OCI-LY1 (cell line): ENCODE results near the gene PHF2.

ENCODE experiments used
- H2AFZ ChIP-seq: fragments of 200-600 bp; sonication (generic), shearing (Covaris generic); 2 replicates; pipeline ENCODE4 v1.6.0; 2014; ENCODE audit warnings: antibody characterized with exemption, mild to moderate bottlenecking, low read length
- H3F3A ChIP-seq: fragments of 200-600 bp; sonication (generic), shearing (Covaris generic); 2 replicates; pipeline ENCODE4 v1.6.0; 2014; ENCODE audit warnings: mild to moderate bottlenecking, antibody characterized with exemption, low read length, moderate library complexity; ENCODE audit not compliant: insufficient read depth
- H3K27ac ChIP-seq: fragments of 200-600 bp; sonication (generic); 2 replicates; pipeline ENCODE4 v1.5.1; 2014; ENCODE audit warnings: low read length, mixed run types, mild to moderate bottlenecking, low read depth; ENCODE audit not compliant: poor library complexity, severe bottlenecking
- H3K27me3 ChIP-seq: fragments of 200-600 bp; sonication (generic); 2 replicates; pipeline ENCODE4 v1.6.0; 2014; ENCODE audit warnings: antibody characterized with exemption, mild to moderate bottlenecking, low read length, moderate library complexity; ENCODE audit not compliant: insufficient read depth
- H3K36me3 ChIP-seq: fragments of 200-600 bp; sonication (generic); 2 replicates; pipeline ENCODE4 v1.6.1; 2014; ENCODE audit warnings: mild to moderate bottlenecking, antibody characterized with exemption, low read length, moderate library complexity, mixed read lengths; ENCODE audit not compliant: insufficient read depth
- H3K4me1 ChIP-seq: fragments of 200-600 bp; sonication (generic); 2 replicates; pipeline ENCODE4 v1.5.1; 2014; ENCODE audit warnings: mild to moderate bottlenecking, low read length, moderate library complexity; ENCODE audit not compliant: insufficient read depth, severe bottlenecking
- H3K4me2 ChIP-seq: fragments of 200-600 bp; sonication (generic), shearing (Covaris generic); 2 replicates; pipeline ENCODE4 v1.6.1; 2014; ENCODE audit warnings: low read length
- H3K4me3 ChIP-seq: fragments of 200-600 bp; sonication (generic); 2 replicates; pipeline ENCODE4 v1.5.1; 2014; ENCODE audit warnings: low read length, low read depth, mild to moderate bottlenecking, mixed read lengths; ENCODE audit not compliant: poor library complexity, severe bottlenecking
- H3K79me2 ChIP-seq: fragments of 200-600 bp; shearing (Covaris generic); 2 replicates; pipeline ENCODE4 v1.6.1; 2016; ENCODE audit warnings: mixed run types, low read length, mixed read lengths; ENCODE audit not compliant: insufficient read depth
- H3K9ac ChIP-seq: fragments of 200-600 bp; sonication (generic), shearing (Covaris generic); 2 replicates; pipeline ENCODE4 v1.6.1; 2014; ENCODE audit warnings: mild to moderate bottlenecking, low read length, mixed read lengths
- H3K9me2 ChIP-seq: fragments of 200-600 bp; sonication (generic), shearing (Covaris generic); 2 replicates; pipeline ENCODE4 v1.6.1; 2014; ENCODE audit warnings: low read depth, mild to moderate bottlenecking, low read length, mixed read lengths
- H3K9me3 ChIP-seq: fragments of 200-600 bp; shearing (Covaris generic); 2 replicates; pipeline ENCODE4 v1.6.1; 2014; ENCODE audit warnings: low read length, mixed read lengths
- H4K20me1 ChIP-seq: fragments of 200-600 bp; sonication (generic), shearing (Covaris generic); 2 replicates; pipeline ENCODE4 v1.6.0; 2016; ENCODE audit warnings: mild to moderate bottlenecking, low read length; ENCODE audit not compliant: insufficient read depth
- CTCF ChIP-seq: fragments of 200-600 bp; sonication (generic), shearing (Covaris generic); IDR thresholded peaks from 2 replicates; pipeline ENCODE4 v1.5.1; 2017; ENCODE audit warnings: mild to moderate bottlenecking, antibody characterized with exemption, low read length, moderate library complexity, mixed read lengths
- EZH2 ChIP-seq: fragments of 200-600 bp; sonication (generic), shearing (Covaris generic); IDR thresholded peaks from 2 replicates; pipeline ENCODE4 v1.8.0; 2017; ENCODE audit warnings: borderline replicate concordance, mixed run types, mild to moderate bottlenecking, antibody characterized with exemption, low read length, moderate library complexity, mixed read lengths

Gene PHF2

GRCh38 chr9:93623753-93624152 lies 47.4 kb downstream of the PHF2 start:
- Histone ChIP-seq H3K36me3 (no peaks in the 10 kb centered on the region), H3K9me2 (no peaks in the 10 kb centered on the region), H3K27me3 (no peaks in the 10 kb centered on the region), H4K20me1 (no peaks in the 10 kb centered on the region), H3K4me3 (no peak overlapping the region), H2AFZ (no peak overlapping the region), H3F3A (no peaks in the 10 kb centered on the region), H3K79me2 (no peaks in the 10 kb centered on the region), H3K4me2 (no peak overlapping the region), H3K4me1 (no peaks in the 10 kb centered on the region), H3K9me3 (no peaks in the 10 kb centered on the region), H3K9ac (no peak overlapping the region), H3K27ac (no peak overlapping the region)
- TF ChIP-seq CTCF (no peak), EZH2 (no peak)

GRCh38 chr9:93624431-93624834 lies 48.0 kb downstream of the PHF2 start:
- H3K9me2 ChIP-seq, result no peaks in the 10 kb centered on the region
- H3K36me3 ChIP-seq, result no peaks in the 10 kb centered on the region
- no peaks in the 10 kb centered on the region for H3K9me3 ChIP-seq
- H2AFZ ChIP-seq, result no peak overlapping the region
- no peaks in the 10 kb centered on the region for H3F3A ChIP-seq
- H3K27ac ChIP-seq, result no peak overlapping the region
- H3K79me2 ChIP-seq, result no peaks in the 10 kb centered on the region
- no peak overlapping the region for H3K4me2 ChIP-seq
- no peaks in the 10 kb centered on the region for H3K4me1 ChIP-seq
- no peak for TF ChIP-seq CTCF
- no peak for TF ChIP-seq EZH2
- no peak overlapping the region for H3K4me3 ChIP-seq
- H4K20me1 ChIP-seq, result no peaks in the 10 kb centered on the region
- H3K27me3 ChIP-seq, result no peaks in the 10 kb centered on the region
- no peak overlapping the region for H3K9ac ChIP-seq

GRCh38 chr9:93624977-93625376 lies 48.6 kb downstream of the PHF2 start:
- H2AFZ ChIP-seq, result no peak overlapping the region
- no peaks in the 10 kb centered on the region for H3F3A ChIP-seq
- no peak overlapping the region for H3K27ac ChIP-seq
- TF ChIP-seq CTCF, result no peak
- H3K79me2 ChIP-seq, result no peaks in the 10 kb centered on the region
- no peaks in the 10 kb centered on the region for H3K9me3 ChIP-seq
- H3K9ac ChIP-seq, result no peak overlapping the region
- H3K36me3 ChIP-seq, result no peaks in the 10 kb centered on the region
- no peaks in the 10 kb centered on the region for H3K9me2 ChIP-seq
- no peak overlapping the region for H3K4me3 ChIP-seq
- no peak overlapping the region for H3K4me2 ChIP-seq
- H4K20me1 ChIP-seq, result no peaks in the 10 kb centered on the region
- H3K4me1 ChIP-seq, result no peaks in the 10 kb centered on the region
- H3K27me3 ChIP-seq, result no peaks in the 10 kb centered on the region
